Neural progenitor cell (in vitro differentiated cells): ENCODE results near the gene CLDN6.

Experiments used
- EZH2 ChIP-seq: fragments of 200-600 bp; sonication (generic); IDR thresholded peaks from 2 replicates; pipeline ENCODE4 v1.6.1; 2017; ENCODE audit warnings: antibody characterized with exemption, mild to moderate bottlenecking, moderate library complexity
- TF ChIP-seq, protein P1 (sequence below): fragments of 200-600 bp; sonication (generic); IDR thresholded peaks from 2 replicates; pipeline ENCODE4 v1.5.1; 2017; ENCODE audit warnings: antibody characterized with exemption, mild to moderate bottlenecking

GRCh38 chr16:2980227-2981176, 37.5 kb downstream of the CLDN6 start, which contains the start of gene PKMYT1:
- TF ChIP-seq, protein P1, sequence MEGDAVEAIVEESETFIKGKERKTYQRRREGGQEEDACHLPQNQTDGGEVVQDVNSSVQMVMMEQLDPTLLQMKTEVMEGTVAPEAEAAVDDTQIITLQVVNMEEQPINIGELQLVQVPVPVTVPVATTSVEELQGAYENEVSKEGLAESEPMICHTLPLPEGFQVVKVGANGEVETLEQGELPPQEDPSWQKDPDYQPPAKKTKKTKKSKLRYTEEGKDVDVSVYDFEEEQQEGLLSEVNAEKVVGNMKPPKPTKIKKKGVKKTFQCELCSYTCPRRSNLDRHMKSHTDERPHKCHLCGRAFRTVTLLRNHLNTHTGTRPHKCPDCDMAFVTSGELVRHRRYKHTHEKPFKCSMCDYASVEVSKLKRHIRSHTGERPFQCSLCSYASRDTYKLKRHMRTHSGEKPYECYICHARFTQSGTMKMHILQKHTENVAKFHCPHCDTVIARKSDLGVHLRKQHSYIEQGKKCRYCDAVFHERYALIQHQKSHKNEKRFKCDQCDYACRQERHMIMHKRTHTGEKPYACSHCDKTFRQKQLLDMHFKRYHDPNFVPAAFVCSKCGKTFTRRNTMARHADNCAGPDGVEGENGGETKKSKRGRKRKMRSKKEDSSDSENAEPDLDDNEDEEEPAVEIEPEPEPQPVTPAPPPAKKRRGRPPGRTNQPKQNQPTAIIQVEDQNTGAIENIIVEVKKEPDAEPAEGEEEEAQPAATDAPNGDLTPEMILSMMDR = no peak
- TF ChIP-seq EZH2 = no peak
